GM18499 (cell line): ENCODE results near the gene CNTN5.
"Not testable (repeated sequence)": the region's sequence is repeated elsewhere in the genome, so short reads cannot be mapped to it uniquely, and the experiment has no call there.

Experiments
- ATAC-seq: cut with Tn5 transposase; IDR thresholded peaks from one replicate; pipeline ENCODE4 v1.9.1; 2021; ENCODE audit warnings: moderate number of reproducible peaks; ENCODE audit not compliant: insufficient read depth, unreplicated experiment

Gene CNTN5

GRCh38 chr11:100240025-100240539 is 1219.3 kb downstream of the CNTN5 start:
- ATAC-seq: no peak

DNA sequence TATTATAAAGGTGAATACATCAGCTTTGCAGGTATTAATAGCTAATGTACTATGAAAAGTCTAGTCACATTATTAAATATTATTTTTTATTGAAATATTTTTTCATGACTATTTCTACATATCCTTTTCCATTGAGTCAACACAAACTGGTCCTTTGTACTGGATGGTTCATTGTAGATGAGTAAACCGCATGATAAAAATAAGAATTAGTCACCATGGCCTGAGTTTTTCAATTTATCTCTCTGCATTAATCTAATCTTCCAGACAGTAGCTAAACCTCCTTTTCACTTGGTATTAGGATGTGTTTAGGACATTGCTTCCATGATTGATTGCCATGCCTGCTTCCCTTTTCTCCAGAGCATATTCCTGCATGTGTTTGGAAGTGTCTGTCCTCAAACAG is 1227.0 kb downstream of the CNTN5 start:
- ATAC-seq: no peak

DNA sequence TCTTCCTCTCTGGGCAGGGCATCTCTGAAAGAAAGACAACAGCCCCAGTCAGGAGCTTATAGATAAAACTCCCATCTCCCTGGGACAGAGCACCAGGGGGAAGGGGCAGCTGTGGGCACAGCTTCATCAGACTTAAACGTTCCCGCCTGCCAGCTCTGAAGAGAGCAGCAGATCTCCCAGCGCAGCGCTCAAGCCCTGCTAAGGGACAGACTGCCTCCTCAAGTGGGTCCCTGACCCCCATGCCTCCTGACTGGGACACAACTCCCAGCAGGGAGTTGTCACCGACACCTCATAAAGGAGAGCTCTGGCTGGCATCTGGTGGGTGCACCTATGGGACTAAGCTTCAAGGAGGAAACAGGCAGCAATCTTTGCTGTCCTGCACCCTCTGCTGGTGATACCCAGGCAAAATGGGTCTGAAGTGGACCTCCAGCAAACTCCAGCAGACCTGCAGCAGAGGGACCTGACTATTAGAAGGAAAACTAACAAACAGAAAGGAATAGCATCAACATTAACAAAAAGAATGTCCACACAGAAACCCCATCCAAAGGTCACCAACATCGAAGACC is 1236.6 kb downstream of the CNTN5 start:
- not testable (repeated sequence) for ATAC-seq

- ATAC-seq: no peak
These were observed 1248.8 kb downstream of the CNTN5 start for GRCh38 chr11:100269516-100269915.

- no peak for ATAC-seq
These were observed 1252.5 kb downstream of the CNTN5 start for GRCh38 chr11:100273066-100273815.

- not testable (repeated sequence) for ATAC-seq
These were observed 1253.7 kb downstream of the CNTN5 start for GRCh38 chr11:100274466-100274865.

- ATAC-seq: no peak
These were observed 1274.0 kb downstream of the CNTN5 start for GRCh38 chr11:100294748-100295147.

DNA sequence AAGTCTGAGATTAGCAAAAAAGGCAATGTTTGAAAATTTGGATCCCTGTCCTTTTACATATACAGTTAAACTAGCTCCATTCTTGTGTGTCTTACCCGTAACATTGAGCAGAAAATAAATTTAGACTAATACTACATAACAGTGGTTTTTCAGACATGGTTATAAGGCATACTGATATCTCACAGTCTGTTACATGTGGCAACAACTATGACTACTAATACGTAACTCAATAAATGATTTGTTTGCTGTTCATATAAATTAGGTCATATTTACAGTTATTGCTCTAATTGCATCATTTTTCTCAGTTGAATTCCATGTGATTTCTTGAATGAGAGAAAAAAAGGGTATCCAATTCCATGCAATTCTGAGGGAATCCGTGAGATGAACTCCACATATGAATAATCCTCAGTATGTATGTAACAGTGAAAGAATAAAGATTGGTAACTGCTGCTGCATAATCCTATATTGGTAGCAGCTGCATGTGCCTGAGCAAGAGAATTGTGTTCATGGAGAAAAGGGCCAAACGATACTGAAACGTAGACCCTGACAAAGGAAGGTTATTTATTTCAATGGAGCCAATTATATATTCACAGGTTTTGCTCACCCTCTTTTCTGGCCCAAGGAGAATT is 1275.4 kb downstream of the CNTN5 start:
- ATAC-seq: no peak

DNA sequence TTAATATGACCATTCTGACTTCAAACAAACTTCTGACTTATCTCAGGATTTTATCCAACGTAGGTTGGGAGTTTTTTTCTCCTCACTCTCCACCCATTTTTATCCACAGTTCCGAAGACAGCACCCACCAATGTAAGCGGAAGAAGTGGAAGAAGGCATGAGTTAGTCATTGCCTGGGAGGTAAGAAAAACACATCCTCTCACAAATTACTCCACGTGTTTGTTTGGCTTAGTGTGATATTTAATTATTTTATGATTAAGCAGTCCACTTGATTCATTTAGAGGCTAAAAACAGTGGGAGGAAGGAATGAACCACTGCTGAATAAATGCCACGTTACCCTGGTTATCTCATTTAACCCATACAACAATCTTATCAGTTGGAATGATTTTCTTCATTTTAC is 1276.8 kb downstream of the CNTN5 start:
- ATAC-seq: no peak

DNA sequence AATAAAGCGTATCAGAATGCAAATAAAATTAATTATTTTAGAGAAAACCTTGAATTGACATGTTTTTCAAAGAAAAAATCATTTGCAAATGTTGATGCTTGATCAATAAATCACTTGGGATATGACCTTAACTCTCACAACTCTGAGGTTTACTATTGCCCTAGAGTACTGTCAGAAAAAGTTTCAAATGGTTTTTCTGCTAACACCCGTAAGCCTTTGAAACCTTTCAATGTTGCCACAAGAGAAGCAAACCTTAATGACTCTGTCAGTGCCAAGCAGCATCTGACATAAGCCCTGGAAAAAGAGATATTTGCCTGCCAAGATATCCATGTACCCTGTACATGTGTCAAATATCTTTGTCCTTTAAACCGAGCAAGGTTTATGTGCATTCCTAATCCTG is 1282.1 kb downstream of the CNTN5 start:
- ATAC-seq: no peak

DNA sequence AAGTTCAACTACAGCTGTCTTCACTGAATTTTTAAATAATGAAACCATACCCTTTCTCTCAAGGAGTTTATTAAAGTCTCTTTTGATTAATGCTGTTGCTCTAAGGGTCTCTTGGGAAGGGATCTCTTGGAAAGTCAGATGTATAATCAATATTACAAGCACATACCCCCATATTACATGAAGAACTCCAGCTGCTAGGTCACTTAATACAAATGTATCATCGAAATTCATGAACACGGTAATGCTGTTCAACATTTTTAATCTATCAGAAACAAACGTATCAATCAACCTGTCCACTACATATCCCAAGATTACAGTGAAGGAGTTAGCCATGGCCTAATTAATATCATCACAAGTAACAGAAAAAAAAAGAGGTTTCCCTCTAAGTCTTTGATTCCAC is 1283.1 kb downstream of the CNTN5 start:
- ATAC-seq: no peak

GRCh38 chr11:100308202-100308601 is 1287.5 kb downstream of the CNTN5 start:
- no peak for ATAC-seq

GRCh38 chr11:100315946-100316345 is 1295.2 kb downstream of the CNTN5 start:
- ATAC-seq: no peak

DNA sequence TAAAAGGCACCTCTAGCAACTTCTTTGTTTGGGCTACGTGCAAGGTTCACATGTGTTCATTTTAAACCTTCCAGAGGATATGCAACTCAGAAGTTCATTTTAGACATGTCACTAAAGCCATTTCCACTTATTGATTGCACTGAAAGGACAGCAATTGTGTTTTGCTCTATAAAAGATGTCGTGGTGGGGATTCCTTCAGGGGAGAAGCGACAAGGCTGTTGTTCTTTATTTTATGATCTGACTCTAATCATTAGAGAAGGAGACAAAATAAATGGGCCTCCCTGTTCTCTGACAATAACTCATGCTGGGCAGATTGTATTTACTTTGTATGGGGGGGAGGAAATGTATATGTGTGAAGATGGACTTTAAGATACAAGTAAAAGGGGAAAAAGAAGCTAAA is 1296.2 kb downstream of the CNTN5 start:
- no peak for ATAC-seq

DNA sequence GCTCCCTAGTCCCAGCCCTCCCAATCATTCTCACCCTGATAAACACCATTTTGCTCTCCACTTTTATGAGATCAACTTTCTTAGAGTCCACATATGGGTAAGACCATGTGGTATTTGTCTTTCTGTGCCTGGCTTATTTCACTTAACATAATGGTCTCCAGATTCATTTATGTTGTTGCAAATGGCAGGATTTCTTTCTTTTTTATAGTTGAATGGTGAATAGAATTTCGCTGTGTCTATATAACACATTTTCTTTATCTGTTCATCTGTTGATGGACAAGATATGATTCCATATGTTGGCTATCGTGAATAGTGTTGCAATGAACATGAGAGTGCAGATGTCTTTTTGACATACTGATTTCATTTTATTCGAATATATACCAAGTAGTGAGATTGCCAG is 1298.9 kb downstream of the CNTN5 start:
- no peak for ATAC-seq

DNA sequence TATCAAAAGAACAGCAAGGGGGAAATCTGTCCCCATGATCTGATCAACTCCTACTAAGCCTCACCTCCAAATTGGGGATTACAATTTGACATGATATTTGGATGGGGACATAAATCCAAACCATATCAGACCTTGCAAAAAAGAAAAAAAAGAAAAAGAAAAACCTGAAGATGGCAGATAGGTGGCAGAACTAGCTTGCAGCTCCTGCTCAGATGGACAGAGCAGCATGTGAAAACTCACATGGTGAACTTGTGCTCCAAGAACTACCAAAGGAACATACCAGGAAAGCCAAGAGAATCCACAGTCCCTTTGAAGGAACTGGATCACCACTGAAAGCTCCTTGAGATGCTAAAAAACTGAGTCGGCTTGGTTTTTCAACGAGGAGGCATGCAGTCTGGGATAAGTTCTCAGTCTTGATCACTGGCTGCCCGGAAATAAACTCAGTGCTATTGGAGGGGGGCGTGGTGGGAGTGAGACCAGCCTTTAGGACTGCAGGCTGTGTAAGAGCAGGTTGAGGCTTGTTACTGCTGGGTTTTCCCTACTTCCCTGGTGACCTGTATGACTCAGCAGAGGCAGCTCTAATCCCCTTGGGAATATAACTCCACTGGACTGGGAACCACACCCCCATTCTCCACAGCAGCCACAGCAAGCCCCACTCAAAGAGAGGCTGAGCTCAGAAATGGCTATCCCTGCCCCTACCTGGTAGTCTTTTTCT is 1308.0 kb downstream of the CNTN5 start:
- no peak for ATAC-seq

- ATAC-seq: no peak
These were observed 1308.6 kb downstream of the CNTN5 start for GRCh38 chr11:100329352-100329751.

DNA sequence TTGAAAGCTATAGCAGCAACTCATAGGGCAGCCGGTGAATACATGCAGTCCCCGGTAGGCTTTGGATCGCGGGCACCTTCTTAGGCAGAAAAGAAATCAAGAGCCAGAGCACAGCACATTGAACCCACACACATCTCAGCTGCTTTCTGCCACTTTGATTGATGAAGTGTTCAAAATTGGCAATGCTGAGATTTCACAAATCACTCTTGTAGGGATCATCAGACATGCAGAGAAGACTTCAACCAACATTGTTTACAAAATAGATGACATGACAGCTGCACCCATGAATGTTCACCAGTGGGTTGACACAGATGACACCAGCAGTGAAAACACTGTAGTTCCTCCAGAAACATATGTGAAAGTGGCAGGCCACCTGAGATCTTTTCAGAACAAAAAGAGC is 1316.1 kb downstream of the CNTN5 start:
- ATAC-seq: no peak

DNA sequence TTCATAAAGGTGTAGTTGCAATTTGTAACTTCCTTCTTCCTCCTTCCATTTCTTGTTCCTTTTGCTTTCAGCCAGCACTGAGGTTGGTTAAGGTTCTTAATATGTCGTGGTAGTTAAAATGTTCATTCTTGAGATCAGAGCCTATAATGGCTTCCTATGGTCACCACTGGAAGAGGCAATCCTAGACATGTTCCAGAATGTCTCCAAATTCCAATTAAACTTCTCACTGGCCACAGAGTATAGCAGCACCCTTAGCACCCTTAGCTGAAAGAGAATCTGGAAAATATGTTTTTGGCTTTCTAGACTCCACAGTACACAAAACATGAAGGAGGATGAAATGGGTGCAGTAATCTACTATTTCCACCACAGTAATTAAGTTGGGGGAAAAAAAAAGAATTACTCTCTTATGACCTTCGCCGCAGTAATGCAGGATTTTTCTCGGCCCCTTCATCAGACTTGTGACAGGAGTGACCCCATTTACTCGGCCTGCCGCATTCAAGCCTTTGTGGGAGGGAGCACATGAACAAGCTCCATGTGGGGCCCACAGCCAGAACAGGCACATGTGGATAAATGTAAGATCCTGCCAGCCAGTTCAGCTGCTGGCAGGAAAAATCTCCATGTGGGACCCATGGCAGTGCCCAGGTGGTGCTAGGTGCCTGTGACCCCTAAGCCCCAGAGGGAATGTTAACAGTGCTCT is 1317.5 kb downstream of the CNTN5 start:
- no peak for ATAC-seq
